ENCODE results near the gene PTK7.

DNA sequence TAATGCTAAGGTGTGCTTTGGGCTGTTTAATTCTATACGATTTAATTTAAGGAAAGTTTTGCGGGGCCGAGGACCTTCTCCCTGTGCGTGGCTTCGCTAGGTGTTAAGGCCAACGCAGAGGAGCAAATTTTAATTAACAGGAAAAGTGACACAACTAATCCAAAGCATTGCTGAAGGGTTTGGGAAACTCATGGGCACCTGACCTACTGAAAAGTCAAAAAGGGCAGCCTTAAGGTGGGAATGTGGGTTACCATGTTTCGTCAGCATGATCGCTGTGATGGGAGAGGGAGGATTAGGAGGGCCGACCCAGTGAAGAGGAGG is 105.5 kb downstream of the PTK7 start:
- TF ChIP-seq CTCF (conservative IDR thresholded peaks at IDR 0.05; ENCODE audit: low read length) (no peak), EZH2phosphoT487 (IDR thresholded peaks at IDR 0.05; ENCODE audit: borderline replicate concordance) (no peak)
